Upper lobe of left lung (tissue), 4 donors: Measurements from ENCODE around the gene CDKN2AIPNL.

Experiments
- EP300 ChIP-seq, 4 donors: sonication (generic); formaldehyde crosslinking; IDR thresholded peaks; one replicate each; pipeline ENCODE4 v1.5.1; 2017; ENCODE audit warnings: antibody characterized with exemption in 4 of 4, control low read depth in 2 of 4
- POLR2A ChIP-seq, 4 donors: fragments of 450-650 bp; IDR thresholded peaks; one replicate each; pipeline ENCODE4 v1.5.1; 2016 to 2017; ENCODE audit warnings: antibody characterized with exemption in 4 of 4, mild to moderate bottlenecking in 2 of 4
- POLR2AphosphoS5 ChIP-seq, 2 donors: sonication (generic); formaldehyde crosslinking; IDR thresholded peaks; one replicate each; pipeline ENCODE4 v1.5.1; 2017; ENCODE audit warnings: antibody characterized with exemption in 2 of 2
- TF ChIP-seq, protein P1 (sequence below), 6 experiments: fragments of 450-650 bp in 4 of 6; fragments of 200-600 bp in 2 of 6; sonication (generic) in 2 of 6; IDR thresholded peaks; one replicate each; pipeline ENCODE4 v1.5.1; 2016 to 2019; ENCODE audit warnings: antibody characterized with exemption in 6 of 6

GRCh38 chr5:134355681-134356080 lies 56.0 kb downstream of the CDKN2AIPNL start:
- TF ChIP-seq, protein P1, sequence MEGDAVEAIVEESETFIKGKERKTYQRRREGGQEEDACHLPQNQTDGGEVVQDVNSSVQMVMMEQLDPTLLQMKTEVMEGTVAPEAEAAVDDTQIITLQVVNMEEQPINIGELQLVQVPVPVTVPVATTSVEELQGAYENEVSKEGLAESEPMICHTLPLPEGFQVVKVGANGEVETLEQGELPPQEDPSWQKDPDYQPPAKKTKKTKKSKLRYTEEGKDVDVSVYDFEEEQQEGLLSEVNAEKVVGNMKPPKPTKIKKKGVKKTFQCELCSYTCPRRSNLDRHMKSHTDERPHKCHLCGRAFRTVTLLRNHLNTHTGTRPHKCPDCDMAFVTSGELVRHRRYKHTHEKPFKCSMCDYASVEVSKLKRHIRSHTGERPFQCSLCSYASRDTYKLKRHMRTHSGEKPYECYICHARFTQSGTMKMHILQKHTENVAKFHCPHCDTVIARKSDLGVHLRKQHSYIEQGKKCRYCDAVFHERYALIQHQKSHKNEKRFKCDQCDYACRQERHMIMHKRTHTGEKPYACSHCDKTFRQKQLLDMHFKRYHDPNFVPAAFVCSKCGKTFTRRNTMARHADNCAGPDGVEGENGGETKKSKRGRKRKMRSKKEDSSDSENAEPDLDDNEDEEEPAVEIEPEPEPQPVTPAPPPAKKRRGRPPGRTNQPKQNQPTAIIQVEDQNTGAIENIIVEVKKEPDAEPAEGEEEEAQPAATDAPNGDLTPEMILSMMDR (IDR thresholded peaks at IDR 0.05): no peak
- TF ChIP-seq POLR2A (IDR thresholded peaks at IDR 0.05): no peak
- no peak for TF ChIP-seq POLR2AphosphoS5 (IDR thresholded peaks at IDR 0.05)
- no peak for TF ChIP-seq EP300 (IDR thresholded peaks at IDR 0.05)
